Right lobe of liver (tissue), 4 donors: Measurements from ENCODE around the gene MACROD1.

Experiments
- CTCF ChIP-seq, 4 donors: fragments of 200-600 bp in 3 of 4; fragments of 450-650 bp in 1 of 4; IDR thresholded peaks; one replicate each; pipeline versions ENCODE4 v1.5.1 to v1.8.0; 2016 to 2022; ENCODE audit warnings: antibody characterized with exemption in 4 of 4, mild to moderate bottlenecking in 2 of 4
- POLR2A ChIP-seq: fragments of 450-650 bp; IDR thresholded peaks from one replicate; pipeline ENCODE4 v1.6.1; 2017; ENCODE audit warnings: antibody characterized with exemption, mild to moderate bottlenecking
- donor health status: DM: no; HTN: no; CAD: no.
- donor health status: DM: no; HTN: no; CAD: no.
- donor health status: DM: no; HTN: yes; CAD: no.

- TF ChIP-seq CTCF (IDR thresholded peaks at IDR 0.05) (no peak), POLR2A (no peak)
Observed at GRCh38 chr11:64141081-64141783, 24.7 kb downstream of the MACROD1 start.
